ENCODE data around the gene C5orf47.

DNA sequence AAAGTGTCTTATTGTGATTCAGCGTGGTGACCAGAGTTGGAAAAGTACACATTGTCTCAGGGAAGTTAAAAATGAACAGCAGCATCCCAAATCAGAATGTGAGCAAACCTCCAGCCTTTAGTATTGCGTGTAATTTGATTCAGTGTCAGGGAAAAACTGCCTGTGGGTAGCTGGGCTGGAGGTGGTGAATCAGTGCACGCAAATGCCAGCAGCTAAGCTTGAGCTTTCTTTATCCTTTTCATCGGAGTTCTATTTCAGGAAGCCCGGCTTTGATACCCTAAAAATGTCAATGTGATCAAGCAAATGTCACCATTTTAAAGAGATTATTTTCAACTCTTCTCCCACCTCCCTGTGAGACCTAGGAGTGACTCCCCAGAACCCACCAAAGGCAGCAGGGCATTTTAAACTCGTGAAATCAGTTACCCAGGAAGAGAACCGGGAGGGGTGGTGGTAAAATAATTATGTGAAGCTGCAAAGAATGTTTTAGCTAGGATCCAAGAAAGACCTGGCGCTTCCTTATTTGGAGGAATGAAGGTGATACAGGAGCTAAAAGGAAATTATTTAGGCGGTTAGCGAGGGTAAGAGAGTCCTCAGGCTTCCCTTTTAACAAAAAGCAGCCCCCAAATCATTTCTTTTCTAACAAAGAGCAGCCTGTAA is 25.7 kb upstream of the C5orf47 start:
- TF ChIP-seq POLR2A (IDR thresholded peaks at IDR 0.05) (no peak), EP300 (IDR thresholded peaks at IDR 0.05) (no peak)
- TF ChIP-seq, protein P1, sequence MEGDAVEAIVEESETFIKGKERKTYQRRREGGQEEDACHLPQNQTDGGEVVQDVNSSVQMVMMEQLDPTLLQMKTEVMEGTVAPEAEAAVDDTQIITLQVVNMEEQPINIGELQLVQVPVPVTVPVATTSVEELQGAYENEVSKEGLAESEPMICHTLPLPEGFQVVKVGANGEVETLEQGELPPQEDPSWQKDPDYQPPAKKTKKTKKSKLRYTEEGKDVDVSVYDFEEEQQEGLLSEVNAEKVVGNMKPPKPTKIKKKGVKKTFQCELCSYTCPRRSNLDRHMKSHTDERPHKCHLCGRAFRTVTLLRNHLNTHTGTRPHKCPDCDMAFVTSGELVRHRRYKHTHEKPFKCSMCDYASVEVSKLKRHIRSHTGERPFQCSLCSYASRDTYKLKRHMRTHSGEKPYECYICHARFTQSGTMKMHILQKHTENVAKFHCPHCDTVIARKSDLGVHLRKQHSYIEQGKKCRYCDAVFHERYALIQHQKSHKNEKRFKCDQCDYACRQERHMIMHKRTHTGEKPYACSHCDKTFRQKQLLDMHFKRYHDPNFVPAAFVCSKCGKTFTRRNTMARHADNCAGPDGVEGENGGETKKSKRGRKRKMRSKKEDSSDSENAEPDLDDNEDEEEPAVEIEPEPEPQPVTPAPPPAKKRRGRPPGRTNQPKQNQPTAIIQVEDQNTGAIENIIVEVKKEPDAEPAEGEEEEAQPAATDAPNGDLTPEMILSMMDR (IDR thresholded peaks at IDR 0.05) = no peak

Measured in sigmoid colon (tissue), 4 donors.